Stimulated activated CD4-positive, alpha-beta T cell treated with anti-CD3 and anti-CD28 coated beads, Interleukin-15, amount 100 ng/mL, for 24 hours (primary cell): Measurements from ENCODE around the gene AP1M1.

Experiments used
- DNase-seq: peaks from one replicate; pipeline ENCODE4 v3.0.0-alpha.2; 2020

Gene AP1M1

DNA sequence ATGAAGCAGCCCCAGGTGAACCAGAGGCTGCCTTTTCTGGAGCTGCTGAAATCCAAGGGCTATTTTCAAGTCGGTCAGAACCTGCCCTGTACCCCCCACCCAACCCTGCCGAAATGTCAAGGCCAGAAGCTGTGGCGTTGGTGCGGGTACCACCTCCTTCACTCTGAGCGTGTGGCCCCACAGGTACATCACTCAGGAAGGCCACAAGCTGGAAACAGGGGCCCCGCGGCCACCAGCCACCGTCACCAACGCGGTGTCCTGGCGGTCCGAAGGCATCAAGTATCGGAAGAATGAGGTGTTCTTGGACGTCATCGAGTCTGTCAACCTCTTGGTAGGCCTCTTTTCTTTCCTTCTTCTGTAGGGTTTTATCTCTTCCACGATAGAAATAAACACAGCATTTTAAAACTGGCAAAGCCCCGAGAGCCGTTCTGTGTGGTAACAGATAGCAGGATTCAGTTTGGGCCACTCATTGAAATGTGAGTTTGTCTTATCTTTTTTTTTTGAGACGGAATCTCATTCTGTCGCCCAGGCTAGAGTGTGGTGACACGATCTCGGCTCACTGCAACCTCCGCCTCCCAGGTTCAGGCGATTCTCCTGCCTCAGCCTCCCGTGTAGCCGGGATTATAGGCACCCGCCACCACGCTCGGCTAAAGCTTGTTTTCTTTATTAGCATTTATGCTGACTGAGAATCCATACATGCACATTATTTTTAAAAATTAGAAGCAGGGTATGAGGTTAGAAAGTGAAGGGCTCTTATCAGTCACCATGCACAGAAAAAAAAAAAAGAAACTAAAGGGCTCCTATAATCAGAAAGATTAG lies 11.3 kb downstream of the AP1M1 start:
- no peak for DNase-seq

DNA sequence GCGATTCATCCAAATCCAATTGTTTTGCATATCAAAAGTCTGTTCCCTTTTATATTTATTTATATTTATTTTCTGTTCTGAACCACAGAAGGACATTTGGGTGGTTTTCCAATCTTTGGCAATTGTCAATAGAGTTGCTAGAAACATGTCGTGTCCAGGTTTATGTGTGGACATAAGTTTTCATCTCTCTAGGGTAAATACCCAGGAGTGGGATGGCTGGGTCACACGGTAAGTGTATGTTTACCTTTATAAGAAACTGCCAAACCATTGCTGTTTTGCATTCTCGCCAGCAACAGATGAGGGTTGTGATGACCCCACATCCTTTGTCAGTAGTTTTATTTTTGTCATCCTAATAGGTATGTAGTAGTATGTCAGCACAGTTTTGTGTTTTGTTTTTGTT lies 12.5 kb downstream of the AP1M1 start:
- no peak for DNase-seq

DNA sequence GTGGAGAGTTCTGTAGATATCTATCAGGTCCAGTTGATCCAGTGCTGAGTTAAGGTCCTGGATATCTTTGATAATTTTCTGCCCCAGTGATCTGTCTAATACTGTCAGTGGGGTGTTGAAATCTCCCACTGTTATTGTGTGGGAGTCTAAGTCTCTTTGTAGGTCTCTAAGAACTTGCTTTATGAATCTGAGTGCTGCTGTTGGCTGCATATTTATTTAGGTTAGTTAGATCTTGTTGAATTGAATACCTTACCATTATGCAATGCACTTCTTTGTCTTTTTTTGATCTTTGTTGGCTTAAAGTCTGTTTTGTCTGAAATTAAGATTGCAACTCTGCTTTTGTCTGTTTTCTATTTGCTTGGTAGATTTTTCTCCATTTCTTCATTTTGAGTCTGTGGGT lies 15.4 kb downstream of the AP1M1 start:
- no peak for DNase-seq

DNA sequence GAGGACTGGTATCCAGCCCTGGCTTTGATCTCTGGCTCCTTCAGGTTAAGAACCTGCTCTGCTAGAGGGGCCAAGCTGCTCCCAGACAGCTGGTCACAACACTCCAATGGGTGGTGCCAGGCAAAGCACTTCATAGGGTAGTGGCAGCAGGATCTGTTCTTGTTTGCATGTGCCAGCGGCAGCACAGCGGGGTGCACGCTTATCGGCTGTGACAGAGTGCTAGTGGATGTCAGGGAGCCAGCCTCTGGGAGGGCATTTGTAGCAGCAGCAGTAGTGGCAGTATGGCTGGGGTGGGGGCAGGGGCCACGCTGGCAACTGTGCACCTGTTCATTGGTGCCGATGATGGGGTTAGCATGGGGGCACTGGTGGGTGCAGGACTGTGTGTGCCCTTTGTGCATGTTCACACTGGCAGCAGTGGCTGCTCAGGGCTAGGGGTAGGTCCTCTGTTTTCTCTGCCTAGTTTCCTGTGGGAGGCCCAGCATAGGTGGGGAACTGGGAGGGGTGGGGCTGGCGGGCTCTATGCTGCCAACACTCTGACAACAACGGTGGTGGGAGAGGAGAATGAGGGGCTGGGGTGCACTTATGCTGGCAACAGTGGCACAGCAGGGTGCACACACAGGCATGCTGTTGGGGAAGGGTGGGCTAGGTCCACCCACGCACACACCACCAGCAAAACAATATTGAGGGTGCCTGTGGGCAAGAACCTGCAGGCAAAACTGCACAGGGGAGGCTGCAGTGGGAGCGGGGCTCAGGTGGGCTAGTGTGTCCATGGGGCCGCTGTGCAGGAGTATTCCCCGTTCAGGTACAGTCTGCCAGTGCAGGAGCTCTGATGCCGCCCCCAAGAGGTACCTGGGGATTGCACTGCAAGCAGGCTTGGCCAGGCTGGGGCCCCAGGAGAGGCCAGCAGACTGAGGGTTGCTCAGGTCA lies 19.3 kb downstream of the AP1M1 start:
- DNase-seq, result no peak

DNA sequence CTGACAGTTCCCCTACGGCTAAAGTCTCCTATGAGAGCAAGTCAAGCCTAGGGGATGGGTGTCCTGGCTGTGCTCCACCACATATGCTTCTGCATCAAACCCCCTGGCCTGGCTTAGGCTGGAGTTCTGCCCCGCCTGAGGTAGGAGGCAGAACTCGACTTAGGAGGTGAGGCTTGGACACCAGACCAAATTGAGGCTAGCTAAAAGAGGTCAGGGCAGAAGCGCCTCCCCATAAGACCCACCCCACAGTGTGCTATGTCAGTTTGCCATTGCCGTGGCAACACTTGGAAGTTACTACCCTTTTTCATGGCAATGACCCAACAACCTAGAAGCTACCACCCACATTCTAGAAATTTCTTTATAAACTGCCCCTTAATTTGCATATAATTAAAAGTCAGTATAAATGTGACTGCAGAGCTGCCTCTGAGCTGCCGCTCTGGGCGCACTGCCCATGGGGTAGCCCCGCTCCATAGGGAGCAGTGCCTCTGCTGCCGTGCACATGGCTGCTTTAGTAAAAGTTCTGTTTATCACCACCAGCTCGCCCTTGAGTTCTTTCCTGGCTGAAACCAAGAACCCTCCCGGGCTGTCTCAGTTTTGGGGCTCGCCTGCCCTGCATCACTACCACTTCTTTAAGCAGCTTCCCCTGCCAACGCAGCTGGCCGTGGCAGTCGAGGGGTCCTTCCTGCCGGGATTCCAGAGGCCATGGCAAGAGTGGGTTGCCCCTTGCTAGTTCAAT lies 20.2 kb downstream of the AP1M1 start:
- no peak for DNase-seq

DNA sequence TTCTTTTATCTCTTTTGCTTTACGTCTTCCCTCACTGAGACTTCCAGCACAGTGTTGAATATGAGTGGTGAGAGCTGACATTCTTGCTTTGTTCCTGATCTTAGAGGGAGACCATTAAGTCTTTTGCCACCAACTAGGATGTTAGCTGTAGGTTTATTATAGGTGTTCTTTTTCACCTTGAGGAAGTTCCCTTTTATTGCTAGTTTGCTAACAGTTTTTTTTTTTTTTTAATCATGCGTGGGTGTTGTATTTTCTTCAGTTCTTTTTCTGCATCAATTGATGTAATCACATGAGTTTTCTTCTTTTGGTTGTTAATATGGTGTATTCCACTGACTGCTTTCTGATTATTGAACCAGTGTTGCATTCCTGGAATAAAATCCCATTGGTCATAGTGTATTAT lies 21.1 kb downstream of the AP1M1 start:
- DNase-seq, result no peak

DNA sequence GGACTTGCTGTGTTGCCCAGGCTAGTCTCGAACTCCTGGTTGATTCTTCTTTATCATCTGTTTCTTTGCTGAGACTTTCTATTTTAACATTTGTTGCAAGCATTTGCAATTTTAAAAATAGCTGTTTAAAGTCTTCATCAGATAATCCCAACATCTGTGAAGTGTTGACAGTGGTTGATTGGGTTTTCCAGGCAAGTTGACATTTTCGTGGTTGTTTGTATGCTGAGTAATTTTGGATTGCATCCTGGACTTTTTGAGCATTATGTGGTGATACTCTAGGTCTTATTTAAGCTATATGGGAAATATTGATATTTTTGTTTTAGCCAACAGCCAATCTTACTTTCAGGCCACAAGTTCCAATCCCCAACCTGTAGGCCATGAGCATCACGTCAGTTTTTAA lies 25.1 kb downstream of the AP1M1 start:
- no peak for DNase-seq

DNA sequence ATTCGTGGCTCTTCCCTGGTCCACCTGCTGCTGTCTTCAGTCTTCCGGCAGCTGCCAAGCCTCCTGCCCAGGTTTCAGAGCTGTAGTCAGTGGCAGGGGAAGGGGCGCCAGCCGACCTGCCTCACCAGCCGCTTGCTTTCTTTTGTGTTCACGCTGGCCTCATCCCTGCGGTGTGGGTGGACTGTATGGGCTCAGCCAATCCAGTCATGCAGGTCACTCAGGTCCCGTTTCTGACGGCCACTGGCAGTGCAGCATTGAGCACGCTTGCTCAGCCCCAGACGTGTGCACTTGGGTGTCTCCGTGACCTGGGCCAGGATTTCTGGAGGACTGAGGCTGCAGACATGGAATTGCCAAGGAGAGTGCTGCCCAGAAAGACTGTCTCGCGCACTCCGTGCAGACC lies 26.0 kb downstream of the AP1M1 start:
- DNase-seq, result no peak

DNA sequence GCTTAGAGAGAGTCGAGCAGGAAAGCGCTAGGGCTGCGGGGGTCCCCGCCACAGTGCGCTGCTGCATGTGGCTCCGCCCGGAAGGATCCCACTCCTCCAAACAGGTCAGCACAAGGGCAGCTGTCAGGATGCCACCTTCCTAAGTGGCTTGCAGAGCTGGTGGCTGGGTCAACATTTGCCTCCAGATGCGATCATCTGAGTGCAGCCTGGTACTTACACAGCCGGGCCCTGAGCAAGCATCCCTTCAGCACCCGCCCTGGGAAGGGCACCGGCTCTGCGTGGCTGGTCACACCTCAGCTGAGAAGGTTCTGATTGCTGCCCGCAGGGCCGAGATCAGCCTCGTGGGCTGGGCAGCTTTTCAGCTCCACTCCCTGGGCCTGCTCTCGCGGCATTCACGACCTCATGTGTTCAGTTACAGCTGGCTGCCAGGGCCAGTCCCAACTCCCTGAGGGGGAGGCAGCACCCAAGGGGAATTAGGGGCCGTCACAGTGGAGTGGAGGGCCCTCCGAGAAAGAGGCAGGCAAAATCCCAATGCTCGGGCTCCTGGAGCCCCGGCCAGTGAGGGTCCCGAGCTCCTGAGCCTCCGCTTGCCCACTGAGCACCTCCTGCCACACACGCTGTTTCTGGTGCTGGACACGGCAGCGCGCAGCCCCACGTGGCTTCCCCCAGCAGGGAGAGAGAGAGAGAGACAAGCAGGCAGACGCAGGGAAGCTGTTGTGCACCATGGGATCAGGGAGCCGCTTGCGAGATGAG lies 26.8 kb downstream of the AP1M1 start:
- no peak for DNase-seq

DNA sequence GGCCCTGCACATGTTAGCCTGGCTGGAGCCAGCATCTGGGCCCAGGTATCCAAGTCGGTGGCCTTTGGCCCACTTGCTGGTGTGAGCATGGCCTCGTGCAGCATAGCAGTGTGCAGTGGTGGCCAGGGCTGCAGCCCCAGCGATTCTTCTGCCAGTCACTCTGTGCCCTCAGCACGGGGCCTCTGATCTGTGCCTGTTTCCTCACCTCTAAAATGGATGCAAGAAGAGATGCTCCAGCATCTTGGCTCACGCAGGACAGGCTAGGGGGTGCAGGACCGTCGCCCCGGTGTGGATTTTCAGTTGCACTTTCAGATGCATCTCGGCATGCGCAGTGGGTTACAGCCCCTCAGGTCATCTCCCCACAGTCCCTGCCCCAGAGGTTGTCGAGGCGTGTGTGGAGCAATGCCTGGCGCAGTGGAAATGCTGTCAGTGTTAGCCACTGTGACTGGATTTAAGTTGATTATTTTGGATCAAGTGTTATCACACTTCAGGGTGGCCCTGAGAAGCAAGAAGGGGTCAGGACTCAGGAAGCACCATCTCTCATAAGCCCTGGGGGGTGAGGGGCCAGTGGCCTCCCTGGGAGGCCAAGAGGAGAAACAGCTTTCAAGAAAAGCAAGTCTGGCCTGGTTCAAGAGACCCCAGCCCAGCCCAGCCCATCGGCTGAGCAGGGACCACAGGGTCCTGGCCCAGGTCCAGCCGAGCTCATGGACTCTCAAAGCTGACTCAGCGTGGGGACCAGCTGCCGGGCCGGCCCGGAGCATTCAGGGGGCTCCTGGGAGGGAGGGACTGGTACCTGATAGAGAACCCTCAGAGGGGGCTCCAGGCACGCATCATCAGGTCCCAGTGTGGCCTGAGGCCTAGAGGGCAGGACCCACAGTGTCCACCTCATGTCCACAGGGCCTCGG lies 27.8 kb downstream of the AP1M1 start:
- no peak for DNase-seq

DNA sequence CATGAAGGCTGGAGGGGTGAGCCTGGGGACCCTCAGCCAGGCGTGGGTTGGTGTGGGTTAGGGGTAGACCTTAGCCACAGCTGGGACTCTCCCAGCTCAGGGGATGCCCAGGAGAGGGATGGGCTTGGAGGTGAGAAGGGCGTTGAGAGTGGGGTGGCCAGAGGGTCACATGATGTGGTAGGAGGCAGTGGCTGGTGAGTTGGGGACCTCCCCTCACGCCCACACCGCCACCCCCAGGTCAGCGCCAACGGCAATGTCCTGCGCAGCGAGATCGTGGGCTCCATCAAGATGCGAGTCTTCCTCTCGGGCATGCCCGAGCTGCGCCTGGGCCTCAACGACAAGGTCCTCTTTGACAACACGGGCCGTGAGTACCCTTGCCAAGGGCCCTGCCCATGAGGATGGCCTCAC lies 28.5 kb downstream of the AP1M1 start:
- no peak for DNase-seq

DNA sequence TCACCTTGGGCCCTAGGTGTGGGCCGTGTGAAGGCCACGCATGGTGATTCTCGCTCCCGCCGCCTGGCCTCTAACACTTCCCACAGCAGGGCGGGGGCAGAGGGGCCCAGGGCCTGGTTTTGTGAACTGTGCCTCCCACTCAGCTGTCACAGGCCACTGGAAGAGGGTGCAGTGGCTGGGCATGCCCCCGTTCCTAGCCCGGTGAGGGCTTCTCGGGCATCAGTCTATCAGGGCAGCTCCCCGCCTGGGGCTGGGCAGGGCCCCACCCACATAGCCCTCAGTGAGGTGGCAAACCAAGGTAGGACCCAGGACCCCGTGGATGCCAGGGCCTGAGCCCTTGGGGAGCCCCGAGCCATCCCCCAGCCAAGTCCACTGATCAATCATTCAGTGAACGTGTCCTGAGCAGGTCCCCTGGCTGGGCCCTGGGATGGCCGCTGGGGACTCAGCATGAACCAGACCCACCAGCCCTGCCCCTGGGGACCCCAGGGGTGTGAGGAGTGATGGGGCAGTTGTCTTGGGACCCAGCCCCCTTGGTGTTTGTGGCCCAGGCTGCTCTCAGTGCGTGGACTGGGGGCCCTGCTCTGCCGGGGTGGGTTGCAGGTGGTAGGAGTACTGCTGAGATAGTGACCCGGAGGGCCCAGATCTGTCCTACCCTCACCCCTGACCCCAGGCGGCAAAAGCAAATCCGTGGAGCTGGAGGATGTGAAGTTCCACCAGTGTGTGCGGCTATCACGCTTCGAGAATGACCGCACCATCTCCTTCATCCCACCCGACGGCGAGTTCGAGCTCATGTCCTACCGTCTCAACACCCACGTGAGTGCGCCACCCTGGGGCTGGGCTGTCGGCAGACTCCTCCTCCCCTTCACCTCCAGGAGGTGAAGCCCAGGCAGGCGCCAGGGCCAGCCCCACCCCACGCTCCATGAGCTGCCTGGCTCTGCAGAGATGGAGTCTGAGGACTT lies 29.4 kb downstream of the AP1M1 start:
- no peak for DNase-seq

DNA sequence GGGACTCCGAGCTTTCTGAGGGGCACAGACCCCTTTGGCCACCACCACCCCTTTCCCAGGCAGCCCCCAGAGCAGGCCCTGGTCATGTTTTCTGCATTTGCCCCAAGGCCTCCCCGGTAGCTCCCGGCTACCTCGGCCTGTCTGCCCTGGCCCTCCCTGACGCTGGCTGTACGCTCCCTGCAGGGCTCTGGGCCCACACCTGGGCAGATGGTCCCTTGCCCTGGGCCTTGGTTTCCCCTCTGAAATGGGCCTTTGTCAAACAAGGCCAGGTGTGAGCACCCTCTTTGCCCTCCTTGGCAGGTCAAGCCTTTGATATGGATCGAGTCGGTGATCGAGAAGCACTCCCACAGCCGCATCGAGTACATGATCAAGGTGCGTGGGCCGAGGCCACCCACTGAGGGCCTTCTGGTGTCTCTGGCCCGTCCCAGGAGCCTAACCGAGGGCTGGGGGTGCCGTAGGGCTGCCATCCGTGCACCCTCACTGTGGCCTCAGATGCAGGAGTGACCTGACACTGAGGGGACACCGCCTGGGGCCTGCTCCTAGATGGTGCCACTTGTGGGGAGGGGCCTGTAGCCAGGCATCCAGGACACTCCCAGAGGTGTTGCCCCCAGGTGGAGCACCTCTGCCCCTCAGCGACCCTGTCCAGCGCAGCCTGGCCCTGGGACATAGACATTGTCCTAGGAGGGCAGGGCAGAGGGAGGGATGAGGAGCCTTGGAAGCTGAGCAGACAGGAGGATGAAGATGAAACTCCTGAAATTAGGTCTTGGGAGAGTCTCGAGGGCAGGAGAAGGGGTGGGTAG lies 30.3 kb downstream of the AP1M1 start:
- no peak for DNase-seq

DNA sequence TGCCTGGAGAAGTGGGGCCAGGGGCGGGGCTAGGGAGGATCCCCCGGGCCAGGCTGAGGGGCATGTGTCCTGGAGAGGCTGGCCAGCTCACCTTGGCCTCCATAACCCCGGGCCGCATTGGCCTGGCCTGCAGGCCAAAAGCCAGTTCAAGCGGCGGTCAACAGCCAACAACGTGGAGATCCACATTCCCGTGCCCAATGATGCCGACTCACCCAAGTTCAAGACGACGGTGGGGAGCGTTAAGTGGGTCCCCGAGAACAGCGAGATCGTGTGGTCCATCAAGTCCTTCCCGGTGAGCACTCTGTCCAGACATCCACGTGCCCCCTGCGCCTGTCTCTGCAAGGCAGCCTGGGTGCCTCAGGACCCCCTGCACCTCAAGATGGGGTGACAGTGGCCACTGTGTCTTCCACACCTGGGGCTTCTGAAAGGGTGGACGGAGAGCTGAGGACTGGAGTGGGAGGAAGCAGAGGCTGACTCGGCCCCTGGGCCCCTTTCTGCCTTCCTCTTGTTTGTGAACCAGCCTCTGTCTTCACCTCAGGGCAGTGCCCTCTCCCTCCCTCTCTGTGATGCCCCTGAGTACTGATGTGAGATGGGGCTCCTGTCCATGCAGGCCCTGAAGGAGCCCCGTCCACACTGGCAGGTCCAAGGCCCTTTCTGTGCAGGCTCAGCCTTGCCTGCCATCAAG lies 31.1 kb downstream of the AP1M1 start:
- DNase-seq, result no peak

DNA sequence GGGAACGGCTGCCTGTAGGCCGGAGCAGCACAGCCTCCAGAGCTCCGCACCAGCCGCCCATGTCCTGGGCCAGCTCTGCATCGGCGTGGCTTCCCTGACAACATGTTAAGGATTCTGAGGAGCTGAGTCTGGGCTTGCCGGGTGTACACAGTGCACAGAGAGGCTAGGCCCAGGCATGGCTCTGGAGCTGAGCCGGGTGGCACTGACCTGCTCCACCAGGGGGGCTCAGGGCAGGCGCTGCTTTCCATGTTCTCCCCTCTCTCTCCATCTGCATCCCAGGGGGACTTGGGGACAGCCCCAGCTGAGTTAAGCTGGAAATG lies 31.6 kb downstream of the AP1M1 start:
- no peak for DNase-seq

DNA sequence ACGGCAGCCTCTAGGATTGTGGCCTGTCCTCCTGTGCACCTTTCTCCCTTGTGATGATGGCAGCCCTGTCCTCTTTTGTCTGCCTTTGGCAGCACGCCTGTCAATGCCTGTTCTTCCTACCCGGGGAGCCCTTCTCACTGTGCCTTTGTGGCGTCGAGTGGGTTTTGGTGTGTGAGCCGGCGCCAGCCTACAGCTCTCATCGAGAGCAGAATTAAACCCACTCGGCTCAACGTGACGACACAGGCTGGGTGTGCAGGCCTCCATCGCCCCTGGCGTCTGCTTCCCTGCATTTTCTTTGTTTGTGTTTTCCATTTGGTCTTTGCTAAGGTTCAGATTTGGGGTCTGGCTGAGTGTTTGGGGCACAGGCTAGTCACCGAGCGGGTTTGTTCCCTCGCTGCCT lies 34.4 kb downstream of the AP1M1 start:
- DNase-seq, result no peak

DNA sequence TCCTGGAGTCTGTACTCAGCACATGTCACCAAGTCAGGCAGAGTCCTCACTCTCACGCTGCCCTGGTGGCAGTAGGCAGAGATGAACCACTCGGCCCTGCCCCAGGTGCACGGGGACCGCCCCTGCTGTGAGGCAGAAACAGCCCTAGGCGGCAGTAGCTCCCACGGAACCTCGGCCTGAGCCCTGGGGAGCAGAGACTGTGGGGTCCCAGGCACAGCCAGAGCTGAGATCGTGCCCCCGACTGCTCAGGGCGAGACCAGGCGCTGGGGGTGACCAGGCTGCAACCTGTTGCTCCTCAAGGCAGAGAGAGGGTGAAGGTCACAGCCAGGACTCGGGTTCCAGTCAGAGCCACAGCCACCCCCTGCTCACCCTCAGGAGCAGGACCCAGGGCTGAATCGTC lies 34.9 kb downstream of the AP1M1 start:
- DNase-seq, result no peak

DNA sequence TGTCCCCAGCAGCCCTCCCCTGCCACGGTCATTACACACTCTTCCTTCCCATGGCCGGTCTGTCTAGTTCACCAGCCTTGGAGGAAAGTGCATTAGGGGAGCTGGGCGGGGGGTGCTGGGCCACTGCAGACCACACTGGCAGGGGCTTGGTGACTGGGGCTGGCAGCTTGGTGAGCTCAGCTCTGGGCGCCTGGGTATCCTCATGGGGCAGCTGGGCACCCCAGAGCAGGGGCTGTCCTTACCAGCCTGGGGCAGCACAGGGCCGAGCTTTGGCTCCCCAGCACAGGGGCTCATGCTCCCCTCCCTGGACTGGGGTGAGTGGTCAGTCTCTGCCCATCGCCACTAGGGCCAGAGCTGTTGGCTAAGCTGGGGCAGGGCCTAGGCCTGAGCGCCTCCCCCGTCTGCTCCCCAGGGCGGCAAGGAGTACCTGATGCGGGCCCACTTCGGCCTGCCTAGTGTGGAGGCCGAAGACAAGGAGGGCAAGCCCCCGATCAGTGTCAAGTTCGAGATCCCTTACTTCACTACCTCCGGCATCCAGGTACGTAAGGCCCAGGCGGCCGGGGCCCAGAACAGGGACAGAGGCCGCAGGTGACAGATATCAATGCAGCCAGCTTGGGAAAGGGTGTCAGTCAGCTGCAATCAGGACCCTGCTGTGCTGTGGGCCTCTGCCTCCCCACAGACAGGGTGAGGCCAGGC lies 35.5 kb downstream of the AP1M1 start:
- no peak for DNase-seq
